ENCODE results near the gene GUCD1. TPM values are rescaled to one million over a fixed set of nuclear protein-coding genes. Genes with fewer than 3 reads are reported as not detected.
A peak's percentile ranks its signal among the peaks of the same experiment; 100 is the strongest.
"Not testable (repeated sequence)": the region's sequence is repeated elsewhere in the genome, so short reads cannot be mapped to it uniquely, and the experiment has no call there.

The GUCD1 gene
- total RNA-seq: 148 and 166 TPM in 2 replicates

- peak within 1 kb of the TSS; percentile 100 for H3K4me3 ChIP-seq (ENCODE audit: low read depth, low read length)
- peak; percentile 64 for DNase-seq (ENCODE audit: low read depth)
- TF ChIP-seq CTCF (IDR thresholded peaks at IDR 0.05; ENCODE audit: insufficient read depth, low read depth, low read length): no peak
These were observed at the start of gene GUCD1 for GRCh38 chr22:24554313-24555164. GUCD1 (minus strand) TSS chr22:24555138; CDS start chr22:24554991, 147 bp downstream.

- TF ChIP-seq CTCF (IDR thresholded peaks at IDR 0.05; ENCODE audit: insufficient read depth, low read depth, low read length): peak; percentile 9
- H3K4me3 ChIP-seq (ENCODE audit: low read depth, low read length): peak overlapping the region; percentile 46
- DNase-seq (ENCODE audit: low read depth): peak; percentile 60
These were observed 49.1 kb upstream of the GUCD1 start for GRCh38 chr22:24603770-24604629.

GRCh38 chr22:24602847-24603769 lies 48.2 kb upstream of the GUCD1 start, which contains the start of gene GGT1:
GGT1 (plus strand) TSS chr22:24603193; CDS start chr22:24611082, 7,889 bp downstream.
- H3K4me3 ChIP-seq (ENCODE audit: low read depth, low read length): peak within 1 kb of the TSS; percentile 46
- DNase-seq (ENCODE audit: low read depth): not testable (repeated sequence)

- not testable (repeated sequence) for H3K4me3 ChIP-seq (ENCODE audit: low read depth, low read length); DNase-seq (ENCODE audit: low read depth)
These were observed 47.3 kb upstream of the GUCD1 start for GRCh38 chr22:24602105-24602749.

GRCh38 chr22:24601217-24602104 lies 46.5 kb upstream of the GUCD1 start:
- TF ChIP-seq CTCF (IDR thresholded peaks at IDR 0.05; ENCODE audit: insufficient read depth, low read depth, low read length): no peak
- no peak for DNase-seq (ENCODE audit: low read depth)

GRCh38 chr22:24599958-24600715 lies 45.2 kb upstream of the GUCD1 start:
- H3K4me3 ChIP-seq (ENCODE audit: low read depth, low read length); DNase-seq (ENCODE audit: low read depth): not testable (repeated sequence)

More at GRCh38 chr22:24601217-24602104, 46.5 kb upstream of the GUCD1 start:
- no peak overlapping the region for H3K4me3 ChIP-seq (ENCODE audit: low read depth, low read length)

GRCh38 chr22:24599514-24599913 lies 44.6 kb upstream of the GUCD1 start:
- TF ChIP-seq CTCF (IDR thresholded peaks at IDR 0.05; ENCODE audit: insufficient read depth, low read depth, low read length): no peak

GRCh38 chr22:24597076-24597475 lies 42.1 kb upstream of the GUCD1 start:
- not testable (repeated sequence) for H3K4me3 ChIP-seq (ENCODE audit: low read depth, low read length); DNase-seq (ENCODE audit: low read depth)

More at GRCh38 chr22:24599514-24599913, 44.6 kb upstream of the GUCD1 start:
- H3K4me3 ChIP-seq (ENCODE audit: low read depth, low read length): no peak overlapping the region
- no peak for DNase-seq (ENCODE audit: low read depth)

Measured in fibroblast of villous mesenchyme (primary cell).